Cerebellar cortex (tissue), 1 donor: ENCODE data around the gene OPA3.

Experiments
- DNase-seq: peaks from one replicate; pipeline ENCODE4 v3.0.0-alpha.2; 2015; ENCODE audit warnings: low spot score

OPA3 gene

GRCh38 chr19:45564131-45564780 is 20.3 kb downstream of the OPA3 start:
- no peak for DNase-seq

- DNase-seq, result no peak
Measured at GRCh38 chr19:45560686-45561085, 23.9 kb downstream of the OPA3 start.

DNA sequence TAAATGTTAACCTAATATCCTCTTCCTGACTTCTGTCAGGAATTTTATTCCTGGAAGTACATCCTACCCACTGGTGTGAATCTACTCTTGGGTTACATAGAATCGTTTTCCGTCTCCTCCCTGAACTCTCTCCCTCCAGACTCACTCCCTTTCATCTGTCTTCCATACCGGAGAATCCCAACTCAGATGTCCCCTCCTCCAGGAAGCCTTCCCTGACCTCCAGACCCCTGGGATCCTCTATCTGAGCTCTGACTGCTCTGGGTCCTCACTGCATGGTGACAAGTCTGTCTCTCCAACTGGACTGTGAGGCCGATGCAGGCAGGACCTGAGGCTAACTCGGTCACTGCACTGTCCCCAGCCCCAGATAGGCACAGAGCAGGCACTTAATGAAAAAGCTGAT is 24.6 kb downstream of the OPA3 start:
- DNase-seq, result no peak

- peak; percentile 61 for DNase-seq
Measured at GRCh38 chr19:45558399-45558878, 26.2 kb downstream of the OPA3 start.

DNA sequence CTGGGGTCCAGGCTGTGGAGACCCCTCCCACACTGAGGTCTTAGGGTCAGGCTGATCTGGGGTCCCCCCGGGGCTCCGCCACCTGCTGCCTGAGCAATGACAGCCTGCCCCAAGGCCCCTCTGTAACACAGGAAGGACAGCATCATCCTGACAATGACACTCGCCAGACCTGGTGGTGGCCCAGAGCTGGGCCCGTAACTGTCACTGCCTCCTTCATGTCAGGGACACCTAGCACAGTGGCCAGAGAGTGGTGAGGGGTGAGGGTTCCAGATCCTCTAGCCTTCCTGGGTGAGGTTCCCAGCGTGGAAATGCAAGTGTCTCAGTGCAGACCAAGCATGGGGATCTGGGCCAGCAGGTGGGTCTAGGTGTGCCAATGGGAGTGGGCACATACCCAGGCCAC is 27.8 kb downstream of the OPA3 start:
- no peak for DNase-seq

GRCh38 chr19:45554481-45554880 is 30.1 kb downstream of the OPA3 start:
- no peak for DNase-seq

DNA sequence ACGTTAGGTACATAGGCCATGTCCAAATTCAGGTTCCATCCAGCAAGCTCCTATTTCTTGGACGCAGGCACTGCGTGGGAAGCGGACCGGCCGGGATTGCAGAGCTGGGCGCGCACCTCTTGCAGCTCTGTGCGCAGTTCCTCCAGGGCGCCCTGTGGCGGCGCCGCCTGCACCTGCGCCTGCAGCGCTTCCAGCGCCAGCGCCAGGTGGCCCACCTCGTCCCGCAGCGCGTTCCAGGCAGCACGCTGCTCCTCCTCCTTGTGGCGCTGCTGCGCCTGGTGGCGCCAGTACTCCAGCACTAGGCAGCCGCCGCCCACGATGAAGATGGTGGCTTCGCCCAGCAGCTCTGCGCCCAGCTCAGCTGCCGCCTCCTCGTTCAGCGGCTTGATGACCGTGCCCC is 31.1 kb downstream of the OPA3 start:
- peak; percentile 22 for DNase-seq

DNA sequence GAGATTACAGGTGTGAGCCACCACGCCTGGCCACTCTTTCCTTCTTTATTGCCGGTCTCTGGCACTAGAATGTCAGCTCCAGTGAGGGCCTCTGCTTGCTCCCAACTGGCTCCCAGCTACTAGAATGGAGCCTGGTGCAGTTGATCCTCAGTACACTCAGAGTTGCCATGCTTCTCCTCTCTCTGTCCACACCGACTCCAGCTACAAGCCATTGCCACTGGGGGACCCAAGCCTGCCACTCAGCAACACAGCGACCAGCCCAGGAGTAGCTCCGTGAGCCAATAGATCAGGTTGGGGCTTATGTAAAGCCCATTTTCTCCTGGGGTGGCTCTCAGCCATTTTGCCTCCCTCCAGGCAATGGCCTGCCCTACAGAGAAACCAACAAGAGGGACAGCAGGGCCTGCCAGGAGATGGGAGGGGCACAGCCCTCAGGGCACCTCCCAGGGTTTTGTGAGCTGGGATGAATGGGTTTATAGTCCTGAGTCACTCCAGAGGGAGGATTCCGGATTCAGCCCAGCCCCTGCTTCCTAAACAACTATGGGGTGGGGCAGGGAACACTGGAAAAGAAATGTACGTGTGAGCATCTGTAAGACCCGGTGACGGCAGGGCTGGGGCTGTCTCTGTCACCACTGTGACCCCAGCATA is 36.5 kb downstream of the OPA3 start:
- DNase-seq, result no peak

DNA sequence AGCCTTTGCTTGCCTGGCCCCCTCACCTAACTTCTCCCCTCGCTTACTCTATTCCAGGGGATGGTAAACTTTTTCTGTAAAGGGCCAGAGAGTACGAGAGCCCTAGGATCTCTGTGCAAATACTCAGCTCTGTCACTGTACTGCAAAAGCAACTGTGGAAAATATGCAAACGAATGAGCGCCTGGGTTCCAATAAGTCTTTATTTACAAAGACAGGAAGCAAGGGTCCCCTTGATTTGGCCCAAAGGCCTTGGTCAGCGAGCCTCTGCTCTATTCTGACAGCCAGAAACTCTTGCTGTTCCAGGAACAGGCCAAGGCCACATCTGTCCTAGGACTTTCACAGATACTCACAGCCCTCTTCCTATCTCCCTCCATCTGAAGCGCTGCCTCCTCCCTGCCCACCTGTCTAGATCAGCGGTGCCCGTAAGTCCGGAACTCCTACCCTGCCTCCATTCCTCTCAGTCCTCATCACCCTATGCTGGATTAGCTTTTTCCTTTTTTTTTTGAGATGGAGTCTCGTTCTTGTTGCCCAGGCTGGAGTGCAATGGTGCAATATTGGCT is 37.3 kb downstream of the OPA3 start:
- DNase-seq, result no peak

DNA sequence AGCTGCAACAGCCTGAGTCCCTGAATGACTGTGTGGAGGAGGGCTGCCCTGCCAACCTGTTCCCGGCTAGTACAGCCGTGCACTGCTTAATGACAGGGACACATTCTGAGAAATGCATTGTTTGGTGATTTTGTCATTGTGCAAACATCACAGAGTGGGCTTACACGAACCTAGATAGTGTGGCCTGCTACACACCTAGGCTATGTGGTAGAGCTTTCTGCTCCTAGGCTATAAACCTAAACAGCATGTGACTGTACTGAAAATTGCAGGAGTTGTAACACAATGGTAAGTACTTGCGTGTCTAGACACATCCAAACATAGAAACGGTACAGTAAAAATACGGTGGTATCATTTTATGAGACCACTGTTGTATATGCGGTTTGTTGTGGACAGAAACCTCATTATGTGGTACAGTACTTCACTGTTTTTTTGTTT is 42.4 kb downstream of the OPA3 start:
- DNase-seq, result no peak

DNA sequence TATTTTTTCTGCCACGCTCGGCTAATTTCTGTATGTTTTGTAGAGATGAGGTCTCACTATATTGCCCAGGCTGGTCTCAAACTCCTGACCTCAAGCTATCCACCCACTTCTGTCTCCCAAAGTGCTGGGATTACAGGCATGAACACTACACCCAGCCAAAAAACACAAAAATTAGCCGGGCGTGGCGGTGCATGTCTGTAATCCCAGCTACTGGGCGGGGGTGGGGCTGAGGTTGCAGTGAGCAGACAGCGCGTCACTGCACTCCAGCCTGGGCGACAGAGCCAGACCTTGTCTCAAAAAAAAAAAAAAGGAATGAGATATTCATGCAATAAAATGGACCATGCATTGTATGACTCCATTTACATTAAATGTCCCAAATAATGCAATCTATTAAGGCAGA is 45.1 kb downstream of the OPA3 start:
- DNase-seq, result no peak

- no peak for DNase-seq
Measured at GRCh38 chr19:45531349-45531748, 53.3 kb downstream of the OPA3 start.

- DNase-seq, result no peak
Measured at GRCh38 chr19:45529420-45529785, 55.2 kb downstream of the OPA3 start.

DNA sequence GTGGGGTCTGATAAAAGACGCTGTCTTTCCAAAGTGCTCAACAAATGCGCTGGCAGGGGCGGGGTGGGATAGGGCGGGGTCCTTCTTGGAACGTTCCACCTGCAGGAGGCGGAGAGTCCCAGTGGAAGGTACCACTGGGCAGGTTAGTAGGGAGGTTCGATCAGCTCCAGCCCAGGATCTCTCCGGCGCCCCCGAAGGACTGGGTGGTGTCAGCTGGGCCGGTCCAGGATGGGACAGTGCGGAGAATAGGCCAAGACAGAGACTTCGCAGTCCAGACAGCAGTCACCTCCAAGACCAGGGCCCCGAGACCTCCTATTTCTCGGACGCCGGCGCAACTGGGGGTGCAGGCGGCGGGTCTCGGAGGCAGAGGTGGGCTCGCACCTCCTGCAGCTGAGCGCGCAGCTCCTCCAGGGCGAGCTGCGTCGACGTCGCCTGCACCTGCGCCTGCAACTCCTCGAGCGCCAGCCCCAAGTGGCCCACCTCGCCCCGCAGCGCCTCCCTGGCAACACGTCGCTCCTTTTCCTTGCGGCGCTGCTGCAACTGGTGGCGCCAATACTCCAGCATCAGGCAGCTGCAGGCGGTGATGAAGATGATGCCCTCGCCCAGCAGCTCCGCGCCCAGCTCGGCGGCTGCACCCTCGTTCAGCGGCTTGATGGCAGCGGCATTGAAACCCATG is 55.7 kb downstream of the OPA3 start:
- peak; percentile 85 for DNase-seq

- peak; percentile 48 for DNase-seq
Measured at GRCh38 chr19:45528149-45528743, 56.4 kb downstream of the OPA3 start.

GRCh38 chr19:45527731-45528130 is 56.9 kb downstream of the OPA3 start:
- DNase-seq, result no peak

DNA sequence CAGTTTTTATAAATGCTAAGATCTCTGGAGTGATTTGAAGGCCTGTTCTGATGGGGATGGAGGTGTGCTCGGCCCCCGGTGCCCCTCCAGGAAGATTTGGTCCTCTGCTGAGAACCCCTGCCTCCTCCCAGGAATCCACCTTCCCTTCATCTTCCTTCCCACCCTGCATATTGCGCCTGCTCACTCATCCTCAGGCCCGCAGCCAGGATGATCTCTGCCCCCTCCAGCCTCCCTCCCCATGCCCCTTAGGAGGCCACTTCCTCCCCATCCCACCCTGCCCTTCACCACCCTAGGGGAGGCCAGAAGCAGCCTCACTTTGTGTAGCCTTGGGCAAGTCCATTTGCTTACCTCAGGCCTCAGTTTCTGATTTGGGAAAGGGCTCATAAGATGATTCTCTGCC is 57.6 kb downstream of the OPA3 start:
- DNase-seq, result no peak

DNA sequence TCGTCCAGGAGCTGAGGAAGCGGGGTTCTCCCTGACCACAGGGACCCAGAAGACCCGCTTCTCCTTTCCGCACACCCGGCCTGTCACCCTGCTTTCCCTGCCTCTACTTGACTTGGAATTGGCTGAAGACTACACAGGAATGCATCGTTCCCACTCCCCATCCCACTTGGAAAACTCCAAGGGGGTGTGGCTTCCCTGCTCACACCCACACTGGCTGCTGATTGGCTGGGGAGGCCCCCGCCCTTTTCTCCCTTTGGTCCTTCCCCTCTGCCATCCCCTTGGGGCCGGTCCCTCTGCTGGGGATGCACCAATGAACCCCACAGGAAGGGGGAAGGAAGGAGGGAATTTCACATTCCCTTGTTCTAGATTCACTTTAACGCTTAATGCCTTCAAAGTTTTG is 58.5 kb downstream of the OPA3 start:
- peak; percentile 78 for DNase-seq

DNA sequence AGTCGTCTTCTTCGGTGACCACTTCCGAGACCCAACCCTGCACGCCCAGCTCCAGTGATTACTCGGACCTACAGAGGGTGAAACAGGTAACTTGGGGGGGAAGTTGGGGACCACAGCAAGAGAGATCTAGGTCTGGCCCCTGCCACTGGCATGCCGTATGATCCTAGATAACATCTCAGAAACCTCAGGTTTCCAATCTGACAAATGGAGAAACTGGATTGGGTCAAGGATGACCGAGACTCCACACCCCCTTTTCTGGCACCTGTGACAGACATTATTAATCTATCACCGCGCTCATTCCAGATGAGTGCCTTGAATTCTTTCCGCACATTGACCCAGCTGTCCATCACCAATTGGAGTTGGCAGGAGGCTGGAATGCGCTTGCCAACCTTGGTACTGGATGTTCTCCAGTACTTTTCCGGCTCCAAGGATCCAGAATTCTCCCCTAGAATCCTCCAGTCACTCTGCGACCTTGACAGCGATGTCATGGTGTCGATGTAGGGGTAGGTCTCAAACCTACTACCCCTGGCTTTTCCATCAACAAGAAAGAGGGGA is 60.0 kb downstream of the OPA3 start:
- DNase-seq, result no peak

DNA sequence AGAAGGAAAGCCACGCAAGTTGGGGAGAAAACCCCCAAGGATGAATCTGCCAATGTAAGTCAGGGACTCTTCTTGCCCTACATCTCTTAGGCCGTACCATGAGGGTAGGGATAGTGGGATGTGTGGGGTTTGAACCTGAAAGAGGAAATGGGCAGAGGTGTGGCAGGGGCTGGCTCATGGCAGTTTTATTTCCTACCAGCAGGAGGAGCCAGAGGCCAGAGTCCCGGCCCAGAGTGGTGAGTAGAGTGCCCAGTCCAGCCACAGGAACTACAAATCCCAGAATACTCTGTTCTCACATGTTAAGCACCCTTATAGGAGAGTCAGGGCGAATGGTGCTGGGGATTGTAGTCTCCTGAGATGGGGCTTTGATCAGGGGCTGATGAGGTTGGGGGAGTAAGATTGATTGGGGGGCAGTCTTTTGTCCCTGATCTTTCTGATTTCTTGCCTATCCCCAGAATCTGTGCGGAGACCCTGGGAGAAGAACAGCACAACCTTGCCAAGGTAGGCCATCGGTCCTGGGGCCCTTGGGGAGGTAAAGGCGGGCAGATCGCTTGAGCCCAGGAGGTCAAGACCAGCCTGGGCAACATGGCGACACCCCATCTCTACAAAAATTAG is 60.9 kb downstream of the OPA3 start:
- peak; percentile 95 for DNase-seq

- no peak for DNase-seq
Measured at GRCh38 chr19:45522010-45522941, 62.3 kb downstream of the OPA3 start.
